ENCODE data around the gene KRTAP12-4.

KRTAP12-4 gene

DNA sequence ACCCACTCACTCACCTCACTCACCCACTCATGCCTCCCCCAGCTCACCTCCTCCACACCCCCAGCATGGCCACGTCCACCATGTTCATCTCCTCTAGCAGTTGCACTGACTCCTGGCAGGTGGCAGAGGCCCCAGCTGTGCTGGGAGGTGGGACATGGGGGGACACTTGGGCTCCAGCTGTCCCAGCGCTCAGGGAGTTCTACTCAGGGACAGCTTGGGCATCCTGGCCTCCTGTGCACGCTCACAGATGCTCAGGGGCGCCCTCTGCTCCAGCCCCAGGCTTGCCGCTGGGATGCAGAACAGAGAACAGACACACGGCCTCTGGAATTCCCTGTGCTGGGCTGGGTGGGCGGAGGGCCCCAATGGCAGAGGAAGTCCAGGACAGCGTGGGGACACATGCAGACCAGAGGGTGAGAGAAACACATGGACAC lies 37.4 kb downstream of the KRTAP12-4 start:
- Histone ChIP-seq H3K27me3 (ENCODE audit: insufficient read depth, low read length) (no peaks in the 10 kb centered on the region; the same call in 1 of the 2 replicates), H3K36me3 (ENCODE audit: insufficient read depth, low read length) (no peaks in the 10 kb centered on the region), H3F3A (ENCODE audit: insufficient read depth, low read length) (no peaks in the 10 kb centered on the region), H3K9me2 (ENCODE audit: low read depth, low read length) (no peaks in the 10 kb centered on the region), H4K20me1 (ENCODE audit: insufficient read depth, low read length) (no peaks in the 10 kb centered on the region), H3K9ac (ENCODE audit: low read length) (no peak overlapping the region), H3K27ac (ENCODE audit: low read depth, low read length, poor library complexity, severe bottlenecking) (no peak overlapping the region), H3K9me3 (ENCODE audit: low read length) (0 out of 2 replicates have a peak, but pooled peaks cover 5% of the 10 kb centered on the region), H3K4me1 (ENCODE audit: insufficient read depth, low read length, severe bottlenecking) (peaks cover 6% of the 10 kb centered on the region), H3K4me2 (ENCODE audit: low read length) (no peak overlapping the region), H3K4me3 (ENCODE audit: low read depth, low read length, poor library complexity, severe bottlenecking) (no peak overlapping the region), H2AFZ (ENCODE audit: low read length) (no peak overlapping the region), H3K79me2 (ENCODE audit: insufficient read depth, low read length) (no peaks in the 10 kb centered on the region)
- TF ChIP-seq, protein P1, sequence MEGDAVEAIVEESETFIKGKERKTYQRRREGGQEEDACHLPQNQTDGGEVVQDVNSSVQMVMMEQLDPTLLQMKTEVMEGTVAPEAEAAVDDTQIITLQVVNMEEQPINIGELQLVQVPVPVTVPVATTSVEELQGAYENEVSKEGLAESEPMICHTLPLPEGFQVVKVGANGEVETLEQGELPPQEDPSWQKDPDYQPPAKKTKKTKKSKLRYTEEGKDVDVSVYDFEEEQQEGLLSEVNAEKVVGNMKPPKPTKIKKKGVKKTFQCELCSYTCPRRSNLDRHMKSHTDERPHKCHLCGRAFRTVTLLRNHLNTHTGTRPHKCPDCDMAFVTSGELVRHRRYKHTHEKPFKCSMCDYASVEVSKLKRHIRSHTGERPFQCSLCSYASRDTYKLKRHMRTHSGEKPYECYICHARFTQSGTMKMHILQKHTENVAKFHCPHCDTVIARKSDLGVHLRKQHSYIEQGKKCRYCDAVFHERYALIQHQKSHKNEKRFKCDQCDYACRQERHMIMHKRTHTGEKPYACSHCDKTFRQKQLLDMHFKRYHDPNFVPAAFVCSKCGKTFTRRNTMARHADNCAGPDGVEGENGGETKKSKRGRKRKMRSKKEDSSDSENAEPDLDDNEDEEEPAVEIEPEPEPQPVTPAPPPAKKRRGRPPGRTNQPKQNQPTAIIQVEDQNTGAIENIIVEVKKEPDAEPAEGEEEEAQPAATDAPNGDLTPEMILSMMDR (IDR thresholded peaks at IDR 0.05; ENCODE audit: low read length), result no peak
- no peak for TF ChIP-seq EZH2 (IDR thresholded peaks at IDR 0.05; ENCODE audit: borderline replicate concordance, low read length)

DNA sequence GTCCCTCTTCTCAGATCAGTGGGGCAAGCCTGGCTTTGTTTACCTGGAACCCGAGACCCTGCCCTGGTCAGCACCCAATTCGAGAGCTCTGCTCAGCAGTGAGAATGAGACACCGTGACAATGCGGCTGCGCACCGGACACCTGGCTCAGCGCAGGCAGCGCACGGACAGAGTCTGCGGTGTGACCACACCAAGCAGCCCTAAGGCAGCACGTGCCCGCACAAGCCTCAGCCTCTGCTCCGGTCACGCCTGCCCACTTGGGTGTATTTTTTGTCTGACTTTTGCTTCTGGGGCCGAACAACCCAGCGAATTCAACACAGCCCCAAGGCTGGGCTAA lies 37.9 kb downstream of the KRTAP12-4 start:
- Histone ChIP-seq H3F3A (ENCODE audit: insufficient read depth, low read length) (no peaks in the 10 kb centered on the region), H3K9me2 (ENCODE audit: low read depth, low read length) (no peaks in the 10 kb centered on the region), H3K9ac (ENCODE audit: low read length) (no peak overlapping the region), H3K79me2 (ENCODE audit: insufficient read depth, low read length) (no peaks in the 10 kb centered on the region), H4K20me1 (ENCODE audit: insufficient read depth, low read length) (no peaks in the 10 kb centered on the region), H3K36me3 (ENCODE audit: insufficient read depth, low read length) (no peaks in the 10 kb centered on the region), H2AFZ (ENCODE audit: low read length) (no peak overlapping the region), H3K4me1 (ENCODE audit: insufficient read depth, low read length, severe bottlenecking) (peaks cover 6% of the 10 kb centered on the region), H3K27me3 (ENCODE audit: insufficient read depth, low read length) (no peaks in the 10 kb centered on the region; the same call in 1 of the 2 replicates), H3K9me3 (ENCODE audit: low read length) (0 out of 2 replicates have a peak, but pooled peaks cover 5% of the 10 kb centered on the region), H3K27ac (ENCODE audit: low read depth, low read length, poor library complexity, severe bottlenecking) (no peak overlapping the region), H3K4me2 (ENCODE audit: low read length) (no peak overlapping the region), H3K4me3 (ENCODE audit: low read depth, low read length, poor library complexity, severe bottlenecking) (no peak overlapping the region)
- TF ChIP-seq EZH2 (IDR thresholded peaks at IDR 0.05; ENCODE audit: borderline replicate concordance, low read length), result no peak
- TF ChIP-seq, protein P1 (IDR thresholded peaks at IDR 0.05; ENCODE audit: low read length), result no peak

DNA sequence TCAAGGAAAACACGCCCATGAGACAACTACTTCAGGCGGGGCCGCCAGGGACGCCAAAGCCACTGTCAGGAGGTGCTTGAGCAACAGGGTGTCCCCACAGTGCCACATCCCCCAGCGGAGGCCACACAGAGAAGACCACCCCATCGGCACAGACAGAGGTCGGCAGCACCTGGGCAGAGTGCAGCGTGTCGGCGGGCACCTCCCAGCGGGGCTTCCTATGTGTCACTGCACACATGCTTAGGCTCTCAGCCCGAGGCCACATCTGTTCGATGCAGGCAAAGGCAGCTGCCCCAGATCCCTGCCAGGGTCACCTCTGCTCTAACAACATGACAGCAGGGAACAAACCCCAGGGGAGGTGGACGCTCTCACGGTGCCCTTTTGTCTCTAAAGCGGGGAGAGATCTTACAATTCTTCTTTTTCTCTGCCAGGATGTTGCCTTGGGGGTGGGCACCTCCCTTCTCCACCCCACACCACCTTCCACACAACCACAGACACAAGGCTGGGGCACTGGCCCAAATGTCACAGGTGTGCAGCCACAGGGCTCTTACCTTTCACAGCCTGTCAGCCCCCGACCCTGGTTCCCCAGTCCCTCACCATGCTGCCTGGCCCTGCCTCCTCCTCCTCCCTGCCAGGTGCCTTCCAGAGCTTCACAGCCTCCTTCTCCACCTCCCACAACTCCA lies 38.4 kb downstream of the KRTAP12-4 start:
- H2AFZ ChIP-seq (ENCODE audit: low read length), result no peak overlapping the region

More for the DNA sequence above, 38.4 kb downstream of the KRTAP12-4 start:
- no peak overlapping the region for H3K4me3 ChIP-seq (ENCODE audit: low read depth, low read length, poor library complexity, severe bottlenecking)
- H3K9ac ChIP-seq (ENCODE audit: low read length), result no peak overlapping the region
- H3K27ac ChIP-seq (ENCODE audit: low read depth, low read length, poor library complexity, severe bottlenecking), result no peak overlapping the region
- H3F3A ChIP-seq (ENCODE audit: insufficient read depth, low read length), result no peaks in the 10 kb centered on the region
- no peaks in the 10 kb centered on the region for H3K79me2 ChIP-seq (ENCODE audit: insufficient read depth, low read length)
- 0 out of 2 replicates have a peak, but pooled peaks cover 5% of the 10 kb centered on the region for H3K9me3 ChIP-seq (ENCODE audit: low read length)
- no peaks in the 10 kb centered on the region for H4K20me1 ChIP-seq (ENCODE audit: insufficient read depth, low read length)
- no peaks in the 10 kb centered on the region for H3K9me2 ChIP-seq (ENCODE audit: low read depth, low read length)
- no peak overlapping the region for H3K4me2 ChIP-seq (ENCODE audit: low read length)
- no peaks in the 10 kb centered on the region for H3K36me3 ChIP-seq (ENCODE audit: insufficient read depth, low read length)
- H3K4me1 ChIP-seq (ENCODE audit: insufficient read depth, low read length, severe bottlenecking), result peaks cover 6% of the 10 kb centered on the region
- TF ChIP-seq, protein P1 (IDR thresholded peaks at IDR 0.05; ENCODE audit: low read length), result no peak
- no peak for TF ChIP-seq EZH2 (IDR thresholded peaks at IDR 0.05; ENCODE audit: borderline replicate concordance, low read length)
- no peaks in the 10 kb centered on the region; the same call in 1 of the 2 replicates for H3K27me3 ChIP-seq (ENCODE audit: insufficient read depth, low read length)

All from OCI-LY1 (cell line).